Measurements from ENCODE around the gene SNX13.

SNX13 gene

GRCh38 chr7:17934612-17935240, 5.6 kb downstream of the SNX13 start:
- no peak for TF ChIP-seq CTCF (IDR thresholded peaks at IDR 0.05; ENCODE audit: control extremely low read depth, extremely low read depth, low read depth, missing control alignments)
- ChIA-PET CTCF (interaction anchor here (0.8 to 1.9 kb wide), 2 partner anchors 13 to 160 kb away, joined by 3 read pairs; no protein-coding TSS in a partner anchor), POLR2A (no interaction called here)
- DNase-seq (ENCODE audit: extremely low spot score): no peak

- ChIA-PET POLR2A (no interaction called here), CTCF (interaction anchor here (0.8 to 1.9 kb wide), 2 partner anchors 13 to 159 kb away, joined by 3 read pairs; no protein-coding TSS in a partner anchor)
- no peak for TF ChIP-seq CTCF (IDR thresholded peaks at IDR 0.05; ENCODE audit: control extremely low read depth, extremely low read depth, low read depth, missing control alignments)
- DNase-seq (ENCODE audit: extremely low spot score): no peak
Observed at GRCh38 chr7:17934094-17934493, 6.2 kb downstream of the SNX13 start.

- TF ChIP-seq CTCF (IDR thresholded peaks at IDR 0.05; ENCODE audit: control extremely low read depth, extremely low read depth, low read depth, missing control alignments): no peak
- POLR2A ChIA-PET: no interaction called here
- CTCF ChIA-PET: interaction anchor here (1.9 kb wide), 1 partner anchor 158 kb away, joined by 3 read pairs; no protein-coding TSS in a partner anchor
- DNase-seq (ENCODE audit: extremely low spot score): no peak
Observed at GRCh38 chr7:17932770-17933169, 7.5 kb downstream of the SNX13 start.

GRCh38 chr7:17931069-17931468, 9.2 kb downstream of the SNX13 start:
- POLR2A ChIA-PET: no interaction called here
- DNase-seq (ENCODE audit: extremely low spot score): no peak
- CTCF ChIA-PET: interaction anchor here (0.9 kb wide), 1 partner anchor 10 kb away, joined by 3 read pairs; the partner anchor contains the start of gene SNX13
- TF ChIP-seq CTCF (IDR thresholded peaks at IDR 0.05; ENCODE audit: control extremely low read depth, extremely low read depth, low read depth, missing control alignments): no peak

- no peak for TF ChIP-seq CTCF (IDR thresholded peaks at IDR 0.05; ENCODE audit: control extremely low read depth, extremely low read depth, low read depth, missing control alignments)
- CTCF ChIA-PET: interaction anchor here (0.9 kb wide), 1 partner anchor 10 kb away, joined by 3 read pairs; the partner anchor contains the start of gene SNX13
- no peak for DNase-seq (ENCODE audit: extremely low spot score)
- POLR2A ChIA-PET: no interaction called here
Observed at GRCh38 chr7:17930546-17930945, 9.7 kb downstream of the SNX13 start.

- ChIA-PET POLR2A (no interaction called here), CTCF (no interaction called here)
- DNase-seq (ENCODE audit: extremely low spot score): no peak
- TF ChIP-seq CTCF (IDR thresholded peaks at IDR 0.05; ENCODE audit: control extremely low read depth, extremely low read depth, low read depth, missing control alignments): no peak
Observed at GRCh38 chr7:17929647-17930395, 10.5 kb downstream of the SNX13 start.
